Measurements from ENCODE around the gene FBXO31. TPM values are rescaled to one million over a fixed set of nuclear protein-coding genes. Genes with fewer than 3 reads are reported as not detected.

FBXO31 gene
- total and polyA plus RNA-seq, 10 of the 15 experiments (the other 5 are each of a cell fraction or from before 2014, with no cell fraction given): 0.19 to 33.1 (median 10.3) TPM

- TF ChIP-seq, protein P1, sequence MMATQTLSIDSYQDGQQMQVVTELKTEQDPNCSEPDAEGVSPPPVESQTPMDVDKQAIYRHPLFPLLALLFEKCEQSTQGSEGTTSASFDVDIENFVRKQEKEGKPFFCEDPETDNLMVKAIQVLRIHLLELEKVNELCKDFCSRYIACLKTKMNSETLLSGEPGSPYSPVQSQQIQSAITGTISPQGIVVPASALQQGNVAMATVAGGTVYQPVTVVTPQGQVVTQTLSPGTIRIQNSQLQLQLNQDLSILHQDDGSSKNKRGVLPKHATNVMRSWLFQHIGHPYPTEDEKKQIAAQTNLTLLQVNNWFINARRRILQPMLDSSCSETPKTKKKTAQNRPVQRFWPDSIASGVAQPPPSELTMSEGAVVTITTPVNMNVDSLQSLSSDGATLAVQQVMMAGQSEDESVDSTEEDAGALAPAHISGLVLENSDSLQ (IDR thresholded peaks at IDR 0.05): no peak
- TF ChIP-seq TAF1 (IDR thresholded peaks at IDR 0.05; ENCODE audit: borderline replicate concordance, low read depth, low read length): no peak
Measured at GRCh38 chr16:87389245-87389644, 5.7 kb upstream of the FBXO31 start (continued).

- Histone ChIP-seq H3K4me1 (ENCODE audit: control insufficient read depth, insufficient read depth, low read length) (peaks cover 16% of the 10 kb centered on the region), H3K36me3 (ENCODE audit: control insufficient read depth in 2 of 2, insufficient read depth in 2 of 2, low read length in 1 of 2) (no peaks in the 10 kb centered on the region), H4K20me1 (ENCODE audit: control insufficient read depth, insufficient read depth) (no peaks in the 10 kb centered on the region), H3K4me2 (ENCODE audit: control insufficient read depth, insufficient read depth) (peak overlapping the region; percentile 80), H3K27ac (ENCODE audit: control insufficient read depth, insufficient read depth) (peak overlapping the region; percentile 79), H3K79me2 (ENCODE audit: control insufficient read depth, insufficient read depth, low read length) (peaks cover 3% of the 10 kb centered on the region; the same call in 1 of the 2 replicates), H2AFZ (ENCODE audit: control insufficient read depth, low read depth, low read length) (peak overlapping the region; percentile 87), H3K9ac (ENCODE audit: control insufficient read depth, insufficient read depth, low read length) (peak overlapping the region; percentile 39), H3K27me3 (replicated peaks in 1 of 2; ENCODE audit: control insufficient read depth in 2 of 2, insufficient read depth in 2 of 2, low read length in 1 of 2) (no peaks in the 10 kb centered on the region), H3K4me3 (no peak overlapping the region), H3K9me3 (replicated peaks; ENCODE audit: control insufficient read depth, insufficient read depth, low read length) (no peaks in the 10 kb centered on the region)
- SMC1A ChIA-PET (ENCODE audit: uncharacterized antibody, unreplicated experiment): interaction anchor here (1.1 to 1.4 kb wide), 3 partner anchors 8 to 384 kb away, joined by 4 read pairs; no protein-coding TSS in a partner anchor
- FAIRE-seq: no peak
- 0% methylated on average over 1 of the region's 1 CpG for WGBS (ENCODE audit: insufficient coverage, insufficient replicate concordance, low lambda C conversion rate, missing lambda C conversion rate)
- TF ChIP-seq PAX5 (IDR thresholded peaks at IDR 0.05; ENCODE audit: borderline replicate concordance, low read depth, low read length) (no peak), IRF5 (IDR thresholded peaks at IDR 0.05; ENCODE audit: borderline replicate concordance) (no peak), NFYA (IDR thresholded peaks at IDR 0.05; ENCODE audit: borderline replicate concordance, low read depth, low read length) (no peak), SKIL (IDR thresholded peaks at IDR 0.05; ENCODE audit: low read depth, poor library complexity, severe bottlenecking) (no peak), BACH1 (IDR thresholded peaks at IDR 0.05; ENCODE audit: borderline replicate concordance) (no peak), NR2C2 (IDR thresholded peaks at IDR 0.05; ENCODE audit: borderline replicate concordance, control insufficient read depth, insufficient read length, low read depth) (no peak), ATF7 (IDR thresholded peaks at IDR 0.05; ENCODE audit: low read depth) (no peak), ZNF622 (IDR thresholded peaks at IDR 0.05) (no peak), SREBF2 (IDR thresholded peaks at IDR 0.05; ENCODE audit: low read length) (no peak), ZBTB40 (IDR thresholded peaks at IDR 0.05; ENCODE audit: borderline replicate concordance) (no peak; the same call in 1 of the 2 replicates), CBX3 (IDR thresholded peaks at IDR 0.05; ENCODE audit: borderline replicate concordance, low read depth) (no peak), TAF1 (IDR thresholded peaks at IDR 0.05; ENCODE audit: borderline replicate concordance, low read depth, low read length) (no peak), NR2F1 (conservative IDR thresholded peaks at IDR 0.05) (no peak)
- POLR2A ChIA-PET: interaction anchor here (0.5 to 1.4 kb wide), 6 partner anchors 10 to 377 kb away, joined by 3 to 4 read pairs (median 4); partner anchors contain the start of genes C16orf95 and KLHDC4
- in situ Hi-C loops (cut with MboI): loop anchor here (10.0 kb wide), 1 partner anchor 476 kb away; the partner anchor contains the start of gene SLC7A5
- no peak for DNase-seq (ENCODE audit: low read depth, low spot score)
- RAD21 ChIA-PET (ENCODE audit: unreplicated experiment): interaction anchor here (0.9 to 1.2 kb wide), 3 partner anchors 72 to 487 kb away, joined by 3 to 6 read pairs (median 4); partner anchors contain the start of gene C16orf95
- no TSS peak for BruUV-seq (replicated peaks)
- no peak for ATAC-seq
- intact Hi-C loops (cut with micrococcal nuclease; ENCODE audit: unreplicated experiment): loop anchor here (2.0 to 10.0 kb wide), 2 partner anchors 562 to 1066 kb away; partner anchors contain the start of genes BANP and ZFPM1
- CTCF ChIA-PET: interaction anchor here (0.6 to 1.6 kb wide), 6 partner anchors 10 to 483 kb away, joined by 3 to 6 read pairs (median 4); no protein-coding TSS in a partner anchor
Measured at GRCh38 chr16:87388818-87389134, 5.2 kb upstream of the FBXO31 start.
